Measurements from ENCODE around the gene GTPBP4. TPM values are rescaled to one million over a fixed set of nuclear protein-coding genes. Genes with fewer than 3 reads are reported as not detected.

Gene GTPBP4
- total and polyA plus RNA-seq, 2 of the 13 experiments (the other 11 are each of a cell fraction or from before 2014, with no cell fraction given) = 24.1 to 85.5 TPM

DNA sequence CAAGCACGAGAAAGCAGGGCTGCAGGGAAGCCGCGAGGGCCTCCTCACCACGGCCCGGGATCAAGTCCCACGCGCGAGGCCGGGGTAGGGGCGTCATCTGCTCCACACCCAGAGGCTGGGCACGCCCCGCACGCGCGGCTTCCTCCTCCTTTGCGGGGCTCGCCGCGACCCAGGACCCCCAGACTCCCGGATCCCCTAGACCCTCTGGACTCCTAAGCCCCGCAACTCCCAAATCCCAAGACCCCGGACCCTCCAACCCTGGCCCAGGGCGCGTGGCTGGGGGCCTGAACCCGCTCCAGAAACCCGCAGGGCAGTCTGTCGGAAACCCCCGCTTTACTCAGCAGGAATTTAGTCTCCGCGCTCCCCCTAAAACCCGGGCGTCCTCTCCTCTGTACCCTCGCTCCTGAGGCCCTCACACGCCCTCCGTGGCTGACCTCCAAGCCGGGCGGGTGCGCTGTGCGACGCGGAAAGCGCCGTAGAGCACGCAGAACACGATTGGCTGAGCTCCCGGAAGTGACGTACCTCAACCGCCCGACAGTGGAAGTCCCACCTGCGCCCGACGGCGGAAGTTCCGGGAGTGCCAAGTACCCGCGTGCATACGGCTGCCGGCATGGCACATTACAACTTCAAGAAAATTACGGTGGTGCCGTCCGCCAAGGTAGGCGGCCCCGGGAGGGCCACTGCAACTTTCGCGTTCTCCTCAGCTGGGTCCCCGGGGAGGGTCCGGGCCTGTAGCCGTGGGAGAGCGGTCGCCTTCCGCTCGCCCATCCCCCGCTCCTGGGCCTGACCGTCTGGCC, at the start of gene GTPBP4 (continued):
- TF ChIP-seq ZNF615 (CRISPR knock-in tag; IDR thresholded peaks at IDR 0.05; ENCODE audit: borderline replicate concordance) (0 out of 2 replicates have a peak, but pooled peaks have one; percentile 29), ZNF337 (CRISPR knock-in tag; IDR thresholded peaks at IDR 0.05; ENCODE audit: borderline replicate concordance, low read depth) (no peak; the same call in 1 of the 2 replicates), RORA (CRISPR knock-in tag; IDR thresholded peaks at IDR 0.05) (no peak), ZNF430 (CRISPR knock-in tag; IDR thresholded peaks at IDR 0.05) (peak; percentile 65; the same call in 1 of the 2 replicates), XRCC5 (optimal IDR thresholded peaks at IDR 0.05; ENCODE audit: low read length) (peak; percentile 8), TBX3 (IDR thresholded peaks at IDR 0.05; ENCODE audit: borderline replicate concordance) (no peak), TCF12 (IDR thresholded peaks at IDR 0.05) (no peak), TCF12 (CRISPR knock-in tag; IDR thresholded peaks at IDR 0.05) (no peak), ZNF382 (CRISPR knock-in tag; IDR thresholded peaks at IDR 0.05; ENCODE audit: borderline replicate concordance) (no peak), PHF20 (CRISPR knock-in tag; IDR thresholded peaks at IDR 0.05) (peak; percentile 95), ZNF549 (CRISPR knock-in tag; IDR thresholded peaks at IDR 0.05) (no peak), HOXD1 (CRISPR knock-in tag; IDR thresholded peaks at IDR 0.05) (0 out of 2 replicates have a peak, but pooled peaks have one; percentile 35), MIER3 (CRISPR knock-in tag; IDR thresholded peaks at IDR 0.05; ENCODE audit: borderline replicate concordance) (no peak; the same call in 1 of the 2 replicates), CHD4 (IDR thresholded peaks at IDR 0.05; ENCODE audit: borderline replicate concordance, low read length) (no peak), RFX3 (CRISPR knock-in tag; IDR thresholded peaks at IDR 0.05) (no peak), PHF21A (CRISPR knock-in tag; IDR thresholded peaks at IDR 0.05) (no peak), RAD51 (IDR thresholded peaks at IDR 0.05; ENCODE audit: borderline replicate concordance) (no peak), TAF15 (IDR thresholded peaks at IDR 0.05; ENCODE audit: low read depth, low read length, poor library complexity, severe bottlenecking) (no peak), WIZ (CRISPR knock-in tag; IDR thresholded peaks at IDR 0.05) (no peak), ZSCAN9 (CRISPR knock-in tag; IDR thresholded peaks at IDR 0.05; ENCODE audit: borderline replicate concordance) (no peak), ATRX (CRISPR knock-in tag; IDR thresholded peaks at IDR 0.05; ENCODE audit: borderline replicate concordance) (no peak), ZNF879 (CRISPR knock-in tag; IDR thresholded peaks at IDR 0.05) (no peak), ZNF788 (CRISPR knock-in tag; IDR thresholded peaks at IDR 0.05; ENCODE audit: borderline replicate concordance) (peak; percentile 67; the same call in 1 of the 2 replicates)
- TF ChIP-seq, protein P1, sequence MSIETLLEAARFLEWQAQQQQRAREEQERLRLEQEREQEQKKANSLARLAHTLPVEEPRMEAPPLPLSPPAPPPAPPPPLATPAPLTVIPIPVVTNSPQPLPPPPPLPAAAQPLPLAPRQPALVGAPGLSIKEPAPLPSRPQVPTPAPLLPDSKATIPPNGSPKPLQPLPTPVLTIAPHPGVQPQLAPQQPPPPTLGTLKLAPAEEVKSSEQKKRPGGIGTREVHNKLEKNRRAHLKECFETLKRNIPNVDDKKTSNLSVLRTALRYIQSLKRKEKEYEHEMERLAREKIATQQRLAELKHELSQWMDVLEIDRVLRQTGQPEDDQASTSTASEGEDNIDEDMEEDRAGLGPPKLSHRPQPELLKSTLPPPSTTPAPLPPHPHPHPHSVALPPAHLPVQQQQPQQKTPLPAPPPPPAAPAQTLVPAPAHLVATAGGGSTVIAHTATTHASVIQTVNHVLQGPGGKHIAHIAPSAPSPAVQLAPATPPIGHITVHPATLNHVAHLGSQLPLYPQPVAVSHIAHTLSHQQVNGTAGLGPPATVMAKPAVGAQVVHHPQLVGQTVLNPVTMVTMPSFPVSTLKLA (IDR thresholded peaks at IDR 0.05) = peak; percentile 61; the same call in 1 of the 2 replicates
- TF ChIP-seq, protein P2, sequence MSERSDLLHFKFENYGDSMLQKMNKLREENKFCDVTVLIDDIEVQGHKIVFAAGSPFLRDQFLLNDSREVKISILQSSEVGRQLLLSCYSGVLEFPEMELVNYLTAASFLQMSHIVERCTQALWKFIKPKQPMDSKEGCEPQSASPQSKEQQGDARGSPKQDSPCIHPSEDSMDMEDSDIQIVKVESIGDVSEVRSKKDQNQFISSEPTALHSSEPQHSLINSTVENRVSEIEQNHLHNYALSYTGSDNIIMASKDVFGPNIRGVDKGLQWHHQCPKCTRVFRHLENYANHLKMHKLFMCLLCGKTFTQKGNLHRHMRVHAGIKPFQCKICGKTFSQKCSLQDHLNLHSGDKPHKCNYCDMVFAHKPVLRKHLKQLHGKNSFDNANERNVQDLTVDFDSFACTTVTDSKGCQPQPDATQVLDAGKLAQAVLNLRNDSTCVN (CRISPR knock-in tag; IDR thresholded peaks at IDR 0.05; ENCODE audit: borderline replicate concordance) = peak; percentile 18; the same call in 1 of the 2 replicates
- TF ChIP-seq, protein P3, sequence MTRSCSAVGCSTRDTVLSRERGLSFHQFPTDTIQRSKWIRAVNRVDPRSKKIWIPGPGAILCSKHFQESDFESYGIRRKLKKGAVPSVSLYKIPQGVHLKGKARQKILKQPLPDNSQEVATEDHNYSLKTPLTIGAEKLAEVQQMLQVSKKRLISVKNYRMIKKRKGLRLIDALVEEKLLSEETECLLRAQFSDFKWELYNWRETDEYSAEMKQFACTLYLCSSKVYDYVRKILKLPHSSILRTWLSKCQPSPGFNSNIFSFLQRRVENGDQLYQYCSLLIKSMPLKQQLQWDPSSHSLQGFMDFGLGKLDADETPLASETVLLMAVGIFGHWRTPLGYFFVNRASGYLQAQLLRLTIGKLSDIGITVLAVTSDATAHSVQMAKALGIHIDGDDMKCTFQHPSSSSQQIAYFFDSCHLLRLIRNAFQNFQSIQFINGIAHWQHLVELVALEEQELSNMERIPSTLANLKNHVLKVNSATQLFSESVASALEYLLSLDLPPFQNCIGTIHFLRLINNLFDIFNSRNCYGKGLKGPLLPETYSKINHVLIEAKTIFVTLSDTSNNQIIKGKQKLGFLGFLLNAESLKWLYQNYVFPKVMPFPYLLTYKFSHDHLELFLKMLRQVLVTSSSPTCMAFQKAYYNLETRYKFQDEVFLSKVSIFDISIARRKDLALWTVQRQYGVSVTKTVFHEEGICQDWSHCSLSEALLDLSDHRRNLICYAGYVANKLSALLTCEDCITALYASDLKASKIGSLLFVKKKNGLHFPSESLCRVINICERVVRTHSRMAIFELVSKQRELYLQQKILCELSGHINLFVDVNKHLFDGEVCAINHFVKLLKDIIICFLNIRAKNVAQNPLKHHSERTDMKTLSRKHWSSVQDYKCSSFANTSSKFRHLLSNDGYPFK (CRISPR knock-in tag; IDR thresholded peaks at IDR 0.05; ENCODE audit: borderline replicate concordance) = peak; percentile 91

Data from HepG2 (cell line).